Measurements from ENCODE around the gene ABCG1. TPM values are rescaled to one million over a fixed set of nuclear protein-coding genes. Genes with fewer than 3 reads are reported as not detected.

The ABCG1 gene
- total and polyA plus RNA-seq, 2 experiments from 2014 or later = 1.3 to 4.4 TPM

GRCh38 chr21:42230178-42230577 lies 11.2 kb downstream of the ABCG1 start:
- no peak for ATAC-seq
- Mint-ChIP-seq H3K27me3 (ENCODE audit: insufficient read depth, low read depth, poor library complexity) (peaks cover 14% of the 10 kb centered on the region), H3K27ac (no peak overlapping the region), H3K36me3 (ENCODE audit: low read depth) (peaks cover 3% of the 10 kb centered on the region; the same call in 2 of the 3 replicates), H3K4me3 (no peak overlapping the region), H3K4me1 (peaks cover 32% of the 10 kb centered on the region), H3K9me3 (no peaks in the 10 kb centered on the region)
- H3F3A ChIP-seq (replicated peaks; ENCODE audit: low read depth) = 0 out of 2 replicates have a peak, but pooled peaks cover 7% of the 10 kb centered on the region
- no peak overlapping the region for H3K4me3 ChIP-seq
- H3K4me2 ChIP-seq = no peak overlapping the region
- no peak for TF ChIP-seq REST (IDR thresholded peaks at IDR 0.05; ENCODE audit: unreplicated experiment)
- no peak for TF ChIP-seq STAT1 (IDR thresholded peaks at IDR 0.05; ENCODE audit: unreplicated experiment)
- no peak for TF ChIP-seq ZNF331 (CRISPR knock-in tag; IDR thresholded peaks at IDR 0.05; ENCODE audit: low read depth)
- no peaks in the 10 kb centered on the region for H3K79me2 ChIP-seq (replicated peaks; ENCODE audit: insufficient read depth)
- DNase-seq (ENCODE audit: low spot score) = no peak
- no peak overlapping the region for H2AFZ ChIP-seq
- no peaks in the 10 kb centered on the region for H3K36me3 ChIP-seq (ENCODE audit: insufficient read depth)
- H3K27me3 ChIP-seq (ENCODE audit: insufficient read depth) = peaks cover 12% of the 10 kb centered on the region
- H3K27ac ChIP-seq (ENCODE audit: low read depth) = no peak overlapping the region
- no peaks in the 10 kb centered on the region for H4K20me1 ChIP-seq (replicated peaks; ENCODE audit: insufficient read depth)
- no peaks in the 10 kb centered on the region; the same call in 1 of the 2 replicates for H3K9me2 ChIP-seq (ENCODE audit: insufficient read depth)
- H3K4me1 ChIP-seq (ENCODE audit: insufficient read depth) = peaks cover 10% of the 10 kb centered on the region

GRCh38 chr21:42230636-42231035 lies 11.7 kb downstream of the ABCG1 start:
- H3K27ac ChIP-seq (ENCODE audit: low read depth) = no peak overlapping the region
- no peak overlapping the region for H3K4me2 ChIP-seq
- peaks cover 35% of the 10 kb centered on the region for H3K4me1 Mint-ChIP-seq
- 0 out of 2 replicates have a peak, but pooled peaks cover 7% of the 10 kb centered on the region for H3F3A ChIP-seq (replicated peaks; ENCODE audit: low read depth)
- DNase-seq (ENCODE audit: low spot score) (no peak), ATAC-seq (no peak)
- H3K27ac Mint-ChIP-seq = no peak overlapping the region
- H3K4me3 Mint-ChIP-seq = no peak overlapping the region
- H3K9me3 Mint-ChIP-seq = no peaks in the 10 kb centered on the region
- H3K4me3 ChIP-seq = no peak overlapping the region
- H2AFZ ChIP-seq = no peak overlapping the region
- peaks cover 15% of the 10 kb centered on the region for H3K4me1 ChIP-seq (ENCODE audit: insufficient read depth)
- H3K27me3 Mint-ChIP-seq (ENCODE audit: insufficient read depth, low read depth, poor library complexity) = peaks cover 17% of the 10 kb centered on the region
- H3K36me3 ChIP-seq (ENCODE audit: insufficient read depth) = no peaks in the 10 kb centered on the region
- peaks cover 17% of the 10 kb centered on the region for H3K27me3 ChIP-seq (ENCODE audit: insufficient read depth)
- H4K20me1 ChIP-seq (replicated peaks; ENCODE audit: insufficient read depth) = no peaks in the 10 kb centered on the region
- no peaks in the 10 kb centered on the region; the same call in 1 of the 2 replicates for H3K9me2 ChIP-seq (ENCODE audit: insufficient read depth)
- H3K36me3 Mint-ChIP-seq (ENCODE audit: low read depth) = peaks cover 3% of the 10 kb centered on the region; the same call in 2 of the 3 replicates
- H3K79me2 ChIP-seq (replicated peaks; ENCODE audit: insufficient read depth) = no peaks in the 10 kb centered on the region
- TF ChIP-seq EZH2 (IDR thresholded peaks at IDR 0.05; ENCODE audit: low read depth, unreplicated experiment) (no peak), CTCF (conservative IDR thresholded peaks at IDR 0.05; ENCODE audit: low read depth in 2 of 2) (no peak), EZH2phosphoT487 (IDR thresholded peaks at IDR 0.05; ENCODE audit: unreplicated experiment) (no peak), STAT1 (IDR thresholded peaks at IDR 0.05; ENCODE audit: unreplicated experiment) (no peak), REST (IDR thresholded peaks at IDR 0.05; ENCODE audit: unreplicated experiment) (no peak), ZNF114 (CRISPR knock-in tag; IDR thresholded peaks at IDR 0.05) (no peak), ETS1 (IDR thresholded peaks at IDR 0.05) (no peak), CREB1 (CRISPR knock-in tag; IDR thresholded peaks at IDR 0.05; ENCODE audit: low read depth) (no peak), ZNF331 (CRISPR knock-in tag; IDR thresholded peaks at IDR 0.05; ENCODE audit: low read depth) (no peak)

Measured in GM23338 (cell line).